Measurements from ENCODE around the gene REXO1. TPM values are rescaled to one million over a fixed set of nuclear protein-coding genes. Genes with fewer than 3 reads are reported as not detected.

REXO1 gene
- total and polyA plus RNA-seq, 2 of the 13 experiments (the other 11 are each of a cell fraction or from before 2014, with no cell fraction given): 5.0 to 11.2 TPM

DNA sequence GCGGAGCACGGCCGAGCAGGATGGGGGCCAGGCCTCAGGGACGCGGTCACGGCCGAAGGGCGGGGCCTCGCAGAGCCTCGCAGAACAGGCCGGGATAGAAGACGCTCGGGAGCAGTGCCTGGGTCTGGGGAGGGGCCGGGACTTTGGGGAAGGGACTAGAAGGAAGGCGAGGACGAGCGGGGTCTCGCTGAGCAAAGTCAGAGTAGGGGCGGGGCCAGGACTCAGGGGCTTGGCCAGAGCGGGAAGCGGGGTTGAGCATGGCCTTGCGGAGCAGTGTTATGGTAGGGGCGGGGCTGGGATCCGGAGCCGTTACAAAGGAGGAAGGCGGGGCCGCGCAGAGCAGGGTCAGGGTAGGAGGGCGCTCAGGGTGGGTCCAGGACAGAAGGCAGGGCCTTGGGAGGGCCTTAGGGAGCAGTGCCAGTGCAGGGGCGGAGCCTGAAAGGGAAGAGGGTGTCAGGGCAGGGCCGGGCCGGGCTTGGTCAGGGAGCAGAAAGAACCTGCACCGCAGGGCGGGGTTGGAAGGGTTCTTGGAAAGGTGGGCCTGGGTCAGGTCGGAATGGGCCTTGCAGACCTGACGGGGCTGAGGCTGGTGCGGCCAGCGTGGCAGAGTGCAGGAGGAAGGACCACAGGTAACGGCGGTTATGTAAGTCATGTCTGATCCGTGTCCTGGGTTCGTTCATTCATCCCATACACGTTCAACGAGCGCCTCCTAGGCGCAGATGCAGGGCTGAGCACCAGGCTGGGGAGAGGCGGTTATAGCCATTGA is 35.7 kb downstream of the REXO1 start (continued):
- TF ChIP-seq ADNP (CRISPR knock-in tag; IDR thresholded peaks at IDR 0.05) (no peak), KLF13 (CRISPR knock-in tag; IDR thresholded peaks at IDR 0.05) (no peak), NFYB (CRISPR knock-in tag; IDR thresholded peaks at IDR 0.05) (no peak; the same call in 1 of the 2 replicates), ZNF33A (CRISPR knock-in tag; IDR thresholded peaks at IDR 0.05; ENCODE audit: borderline replicate concordance) (no peak), ZNF256 (CRISPR knock-in tag; conservative IDR thresholded peaks at IDR 0.05) (no peak; the same call in 1 of the 2 replicates), ZZZ3 (CRISPR knock-in tag; IDR thresholded peaks at IDR 0.05; ENCODE audit: borderline replicate concordance) (0 out of 2 replicates have a peak, but pooled peaks have one; percentile 53), HNRNPUL1 (IDR thresholded peaks at IDR 0.05; ENCODE audit: low read depth, low read length) (no peak), FOSL1 (CRISPR knock-in tag; IDR thresholded peaks at IDR 0.05; ENCODE audit: borderline replicate concordance) (no peak), MBNL3 (CRISPR knock-in tag; conservative IDR thresholded peaks at IDR 0.05) (no peak), ZIK1 (CRISPR knock-in tag; IDR thresholded peaks at IDR 0.05; ENCODE audit: borderline replicate concordance, low read depth) (no peak; the same call in 1 of the 2 replicates), ZNF350 (CRISPR knock-in tag; IDR thresholded peaks at IDR 0.05; ENCODE audit: borderline replicate concordance, low read depth) (peak; percentile 57; the same call in 1 of the 2 replicates), SP4 (CRISPR knock-in tag; IDR thresholded peaks at IDR 0.05) (peak; percentile 88), SOX13 (IDR thresholded peaks at IDR 0.05) (no peak; the same call in none of the 2 replicates), SOX13 (CRISPR knock-in tag; conservative IDR thresholded peaks at IDR 0.05 in 1 of 2, IDR thresholded peaks at IDR 0.05 in 1 of 2) (no peak), SSRP1 (CRISPR knock-in tag; IDR thresholded peaks at IDR 0.05) (no peak; the same call in none of the 2 replicates), RFX5 (IDR thresholded peaks at IDR 0.05; ENCODE audit: low read depth, low read length) (0 out of 2 replicates have a peak, but pooled peaks have one; percentile 0), GLI4 (CRISPR knock-in tag; IDR thresholded peaks at IDR 0.05; ENCODE audit: borderline replicate concordance) (no peak; the same call in 1 of the 2 replicates), ZNF607 (CRISPR knock-in tag; IDR thresholded peaks at IDR 0.05; ENCODE audit: borderline replicate concordance) (peak; percentile 66; the same call in 1 of the 2 replicates)
- TF ChIP-seq, protein P1, sequence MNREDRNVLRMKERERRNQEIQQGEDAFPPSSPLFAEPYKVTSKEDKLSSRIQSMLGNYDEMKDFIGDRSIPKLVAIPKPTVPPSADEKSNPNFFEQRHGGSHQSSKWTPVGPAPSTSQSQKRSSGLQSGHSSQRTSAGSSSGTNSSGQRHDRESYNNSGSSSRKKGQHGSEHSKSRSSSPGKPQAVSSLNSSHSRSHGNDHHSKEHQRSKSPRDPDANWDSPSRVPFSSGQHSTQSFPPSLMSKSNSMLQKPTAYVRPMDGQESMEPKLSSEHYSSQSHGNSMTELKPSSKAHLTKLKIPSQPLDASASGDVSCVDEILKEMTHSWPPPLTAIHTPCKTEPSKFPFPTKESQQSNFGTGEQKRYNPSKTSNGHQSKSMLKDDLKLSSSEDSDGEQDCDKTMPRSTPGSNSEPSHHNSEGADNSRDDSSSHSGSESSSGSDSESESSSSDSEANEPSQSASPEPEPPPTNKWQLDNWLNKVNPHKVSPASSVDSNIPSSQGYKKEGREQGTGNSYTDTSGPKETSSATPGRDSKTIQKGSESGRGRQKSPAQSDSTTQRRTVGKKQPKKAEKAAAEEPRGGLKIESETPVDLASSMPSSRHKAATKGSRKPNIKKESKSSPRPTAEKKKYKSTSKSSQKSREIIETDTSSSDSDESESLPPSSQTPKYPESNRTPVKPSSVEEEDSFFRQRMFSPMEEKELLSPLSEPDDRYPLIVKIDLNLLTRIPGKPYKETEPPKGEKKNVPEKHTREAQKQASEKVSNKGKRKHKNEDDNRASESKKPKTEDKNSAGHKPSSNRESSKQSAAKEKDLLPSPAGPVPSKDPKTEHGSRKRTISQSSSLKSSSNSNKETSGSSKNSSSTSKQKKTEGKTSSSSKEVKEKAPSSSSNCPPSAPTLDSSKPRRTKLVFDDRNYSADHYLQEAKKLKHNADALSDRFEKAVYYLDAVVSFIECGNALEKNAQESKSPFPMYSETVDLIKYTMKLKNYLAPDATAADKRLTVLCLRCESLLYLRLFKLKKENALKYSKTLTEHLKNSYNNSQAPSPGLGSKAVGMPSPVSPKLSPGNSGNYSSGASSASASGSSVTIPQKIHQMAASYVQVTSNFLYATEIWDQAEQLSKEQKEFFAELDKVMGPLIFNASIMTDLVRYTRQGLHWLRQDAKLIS (CRISPR knock-in tag; IDR thresholded peaks at IDR 0.05): no peak
- TF ChIP-seq, protein P2, sequence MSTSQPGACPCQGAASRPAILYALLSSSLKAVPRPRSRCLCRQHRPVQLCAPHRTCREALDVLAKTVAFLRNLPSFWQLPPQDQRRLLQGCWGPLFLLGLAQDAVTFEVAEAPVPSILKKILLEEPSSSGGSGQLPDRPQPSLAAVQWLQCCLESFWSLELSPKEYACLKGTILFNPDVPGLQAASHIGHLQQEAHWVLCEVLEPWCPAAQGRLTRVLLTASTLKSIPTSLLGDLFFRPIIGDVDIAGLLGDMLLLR (CRISPR knock-in tag; IDR thresholded peaks at IDR 0.05): no peak
- TF ChIP-seq, protein P3, sequence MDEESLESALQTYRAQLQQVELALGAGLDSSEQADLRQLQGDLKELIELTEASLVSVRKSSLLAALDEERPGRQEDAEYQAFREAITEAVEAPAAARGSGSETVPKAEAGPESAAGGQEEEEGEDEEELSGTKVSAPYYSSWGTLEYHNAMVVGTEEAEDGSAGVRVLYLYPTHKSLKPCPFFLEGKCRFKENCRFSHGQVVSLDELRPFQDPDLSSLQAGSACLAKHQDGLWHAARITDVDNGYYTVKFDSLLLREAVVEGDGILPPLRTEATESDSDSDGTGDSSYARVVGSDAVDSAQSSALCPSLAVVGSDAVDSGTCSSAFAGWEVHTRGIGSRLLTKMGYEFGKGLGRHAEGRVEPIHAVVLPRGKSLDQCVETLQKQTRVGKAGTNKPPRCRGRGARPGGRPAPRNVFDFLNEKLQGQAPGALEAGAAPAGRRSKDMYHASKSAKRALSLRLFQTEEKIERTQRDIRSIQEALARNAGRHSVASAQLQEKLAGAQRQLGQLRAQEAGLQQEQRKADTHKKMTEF (CRISPR knock-in tag; IDR thresholded peaks at IDR 0.05): peak; percentile 58
- TF ChIP-seq, protein P4, sequence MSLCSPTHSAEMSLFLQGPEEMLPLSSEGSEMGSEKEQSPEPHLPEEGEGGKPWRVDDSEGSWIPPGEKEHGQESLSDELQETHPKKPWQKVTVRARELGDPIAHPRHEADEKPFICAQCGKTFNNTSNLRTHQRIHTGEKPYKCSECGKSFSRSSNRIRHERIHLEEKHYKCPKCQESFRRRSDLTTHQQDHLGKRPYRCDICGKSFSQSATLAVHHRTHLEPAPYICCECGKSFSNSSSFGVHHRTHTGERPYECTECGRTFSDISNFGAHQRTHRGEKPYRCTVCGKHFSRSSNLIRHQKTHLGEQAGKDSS (CRISPR knock-in tag; IDR thresholded peaks at IDR 0.05; ENCODE audit: borderline replicate concordance, low read depth): peak; percentile 68; the same call in 1 of the 2 replicates

Data from HepG2 (cell line).